ENCODE results near the gene CSNK2A2.

The CSNK2A2 gene

DNA sequence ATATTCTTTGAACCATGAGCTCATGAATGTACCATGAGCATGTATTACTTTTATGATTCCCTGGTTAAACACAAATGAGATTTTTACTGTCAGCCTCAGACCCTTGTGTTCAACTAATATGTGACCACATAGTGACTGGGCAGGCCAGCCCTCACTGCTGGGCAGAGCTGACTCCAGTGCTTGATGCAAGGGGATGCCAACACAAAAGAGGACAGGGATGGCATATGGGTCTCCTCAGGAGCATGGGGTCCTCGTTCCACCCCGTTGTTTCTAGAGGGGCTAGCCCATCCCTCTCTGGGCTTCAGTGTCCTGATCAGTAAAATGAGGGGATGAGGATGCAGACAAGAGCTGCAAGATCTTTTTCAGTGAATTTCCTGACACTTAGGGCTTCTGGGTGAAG is 88.0 kb downstream of the CSNK2A2 start:
- H3K4me1 ChIP-seq, result no peaks in the 10 kb centered on the region
- no peak overlapping the region for H3K27ac ChIP-seq
- no peaks in the 10 kb centered on the region for H3K27me3 ChIP-seq
- peaks cover 28 to 29% (median 29%) of the 10 kb centered on the region in 3 donors for H3K36me3 ChIP-seq
- H3K9me3 ChIP-seq, result no peaks in the 10 kb centered on the region
- intact Hi-C loops (cut with DNase I; ENCODE audit: low total_unique reads), result no loop called here
- H3K4me3 ChIP-seq, result no peak overlapping the region
- no peak for DNase-seq
- TF ChIP-seq, protein P1, sequence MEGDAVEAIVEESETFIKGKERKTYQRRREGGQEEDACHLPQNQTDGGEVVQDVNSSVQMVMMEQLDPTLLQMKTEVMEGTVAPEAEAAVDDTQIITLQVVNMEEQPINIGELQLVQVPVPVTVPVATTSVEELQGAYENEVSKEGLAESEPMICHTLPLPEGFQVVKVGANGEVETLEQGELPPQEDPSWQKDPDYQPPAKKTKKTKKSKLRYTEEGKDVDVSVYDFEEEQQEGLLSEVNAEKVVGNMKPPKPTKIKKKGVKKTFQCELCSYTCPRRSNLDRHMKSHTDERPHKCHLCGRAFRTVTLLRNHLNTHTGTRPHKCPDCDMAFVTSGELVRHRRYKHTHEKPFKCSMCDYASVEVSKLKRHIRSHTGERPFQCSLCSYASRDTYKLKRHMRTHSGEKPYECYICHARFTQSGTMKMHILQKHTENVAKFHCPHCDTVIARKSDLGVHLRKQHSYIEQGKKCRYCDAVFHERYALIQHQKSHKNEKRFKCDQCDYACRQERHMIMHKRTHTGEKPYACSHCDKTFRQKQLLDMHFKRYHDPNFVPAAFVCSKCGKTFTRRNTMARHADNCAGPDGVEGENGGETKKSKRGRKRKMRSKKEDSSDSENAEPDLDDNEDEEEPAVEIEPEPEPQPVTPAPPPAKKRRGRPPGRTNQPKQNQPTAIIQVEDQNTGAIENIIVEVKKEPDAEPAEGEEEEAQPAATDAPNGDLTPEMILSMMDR (IDR thresholded peaks at IDR 0.05), result no peak

DNA sequence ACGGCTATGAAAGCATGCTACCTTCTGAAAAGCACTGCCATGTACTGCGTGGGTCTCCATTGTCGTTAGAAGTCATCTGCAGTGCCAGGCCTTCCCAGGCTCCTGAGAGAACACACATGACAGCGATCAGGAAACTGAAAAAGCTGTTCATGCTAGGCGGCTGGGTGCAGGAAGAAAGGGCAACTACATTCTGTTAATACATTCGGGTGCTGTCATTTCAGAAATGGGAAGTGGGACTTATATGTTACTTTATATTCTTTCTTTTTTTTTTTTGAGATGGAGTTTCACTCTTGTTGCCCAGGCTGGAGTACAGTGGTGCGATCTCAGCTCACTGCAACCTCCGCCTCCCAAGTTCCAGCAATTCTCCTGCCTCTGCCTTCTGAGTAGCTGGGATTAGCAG is 88.6 kb downstream of the CSNK2A2 start:
- no peak overlapping the region for H3K4me3 ChIP-seq
- no peak overlapping the region for H3K27ac ChIP-seq
- H3K4me1 ChIP-seq, result no peaks in the 10 kb centered on the region
- TF ChIP-seq, protein P1 (IDR thresholded peaks at IDR 0.05), result no peak
- intact Hi-C loops (cut with DNase I; ENCODE audit: low total_unique reads), result no loop called here
- no peak for DNase-seq
- H3K9me3 ChIP-seq, result no peaks in the 10 kb centered on the region
- H3K27me3 ChIP-seq, result no peaks in the 10 kb centered on the region
- peaks cover 23% of the 10 kb centered on the region in 3 donors for H3K36me3 ChIP-seq

Measured in tibial artery (tissue), 4 donors.